Measurements from ENCODE around the gene DNAJC13.

- no peak for TF ChIP-seq POLR2A (IDR thresholded peaks at IDR 0.05)
- TF ChIP-seq CTCF (IDR thresholded peaks at IDR 0.05): no peak
These were observed 125.9 kb downstream of the DNAJC13 start for GRCh38 chr3:132543011-132543739.
